Amygdala (tissue), 56 donors: ENCODE measurements around the gene OSTF1.

Source experiments
- DNase-seq, 56 donors: peaks; one replicate each; lab custom pipeline; 2025; lab: John Stamatoyannopoulos, UW

OSTF1 gene, protein sequence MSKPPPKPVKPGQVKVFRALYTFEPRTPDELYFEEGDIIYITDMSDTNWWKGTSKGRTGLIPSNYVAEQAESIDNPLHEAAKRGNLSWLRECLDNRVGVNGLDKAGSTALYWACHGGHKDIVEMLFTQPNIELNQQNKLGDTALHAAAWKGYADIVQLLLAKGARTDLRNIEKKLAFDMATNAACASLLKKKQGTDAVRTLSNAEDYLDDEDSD

DNA sequence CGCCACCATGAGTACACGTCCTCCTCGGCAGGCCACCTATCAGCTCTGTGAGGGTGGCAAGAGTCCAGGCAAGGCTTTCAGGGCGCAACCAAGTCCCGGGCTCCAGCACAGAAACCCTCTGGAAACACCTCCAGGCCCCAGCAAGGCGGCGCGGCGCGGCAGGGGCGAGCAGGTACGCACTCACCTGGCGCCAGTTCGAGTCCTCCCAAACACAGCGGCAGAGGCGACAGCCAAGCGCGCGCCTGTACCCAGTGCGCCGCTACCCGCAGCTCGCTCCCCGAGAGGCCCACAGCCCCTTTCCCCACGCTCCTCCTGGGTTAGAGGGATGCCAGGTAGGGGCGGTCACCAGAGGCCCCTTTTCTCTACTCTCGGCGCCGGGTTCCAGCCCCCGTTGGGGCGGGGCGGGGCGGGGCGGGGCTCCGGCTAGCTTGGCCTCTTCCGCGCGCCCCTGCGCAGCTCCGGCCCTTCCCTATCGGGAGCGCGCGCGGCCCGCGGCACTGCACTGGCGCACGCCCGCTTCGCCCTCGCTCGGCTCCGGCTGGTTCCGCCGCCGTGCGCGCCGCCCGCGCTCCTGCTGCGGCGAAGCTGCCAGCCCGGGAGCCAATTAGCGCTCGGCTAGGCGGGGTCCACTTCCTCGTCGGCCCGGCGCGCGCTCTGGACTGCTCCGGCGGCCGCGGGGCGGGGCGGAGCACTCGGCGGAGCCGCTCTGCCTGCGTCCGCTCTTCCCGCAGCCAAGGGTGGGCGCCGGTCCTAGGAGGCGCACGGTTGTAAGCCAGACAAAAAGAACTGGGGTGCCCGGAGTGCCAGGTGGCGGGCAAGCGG lies at the start of gene OSTF1, which contains the start of gene NMRK1:
Gene OSTF1 (plus strand): TSS at position 691 of the 822 bp plus-strand sequence. CDS start 179 bp downstream, outside the sequence.
Gene NMRK1 (minus strand): TSS at position 332 of the 822 bp plus-strand sequence. CDS start 5,040 bp downstream, outside the sequence.
- peak; percentile 48 to 97 (median 88) for DNase-seq

DNA sequence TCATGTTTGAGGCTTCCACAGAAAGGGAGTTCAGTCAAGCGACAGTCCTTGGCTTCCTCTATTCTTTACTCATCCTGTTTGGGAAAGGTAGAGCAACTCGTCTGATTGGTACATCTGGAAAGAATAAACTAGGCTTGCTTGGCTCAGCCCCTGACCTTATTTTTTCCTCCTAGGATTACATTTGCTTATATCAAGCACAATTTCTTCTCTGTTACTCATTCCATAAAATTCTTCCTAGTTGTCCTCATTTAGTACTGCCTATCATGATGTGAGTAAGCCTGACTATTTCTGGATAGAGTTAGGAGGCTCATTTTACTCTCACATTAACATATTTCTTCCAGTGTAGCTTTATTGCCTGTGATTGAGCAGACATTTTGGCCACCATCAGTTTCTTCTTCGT lies 49.3 kb upstream of the OSTF1 start:
- DNase-seq = no peak

DNA sequence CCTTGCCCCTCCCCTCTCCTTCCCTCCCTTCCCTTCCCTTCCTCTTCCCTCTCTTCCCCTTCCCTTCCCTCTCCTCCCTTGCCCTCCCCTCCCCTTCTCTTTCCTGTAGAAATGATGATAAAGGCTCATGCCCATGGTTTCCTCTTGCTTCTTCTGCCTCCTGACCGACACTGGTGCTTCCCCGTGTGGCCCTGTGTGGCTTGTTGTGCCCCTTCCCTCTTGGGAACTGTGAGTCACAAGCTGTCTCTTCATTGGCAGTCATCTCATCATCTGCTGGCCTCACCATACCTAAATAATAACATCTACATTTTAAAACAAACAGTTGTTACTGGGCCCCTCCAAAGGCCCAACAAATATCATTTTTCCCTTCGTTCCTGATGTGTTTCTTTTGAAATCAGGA lies 48.5 kb upstream of the OSTF1 start:
- no peak for DNase-seq

DNA sequence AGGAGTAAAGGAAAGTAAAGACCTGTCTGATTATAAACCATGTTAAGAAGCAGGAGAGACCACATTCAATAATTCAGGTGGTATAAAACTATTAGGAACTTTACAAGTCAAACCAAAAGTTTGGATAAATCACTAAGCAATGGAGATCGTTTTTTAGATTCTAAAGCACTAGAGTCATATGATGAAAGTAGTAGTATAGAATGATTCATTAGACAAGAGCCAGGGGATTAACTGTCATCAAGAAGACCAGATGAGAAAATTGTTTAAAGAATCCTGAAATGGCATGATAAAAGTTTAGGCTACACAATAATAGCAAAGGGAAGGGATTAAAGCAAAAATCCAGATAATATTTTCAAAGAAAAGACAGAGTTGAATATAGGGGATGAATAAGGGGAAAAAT lies 47.3 kb upstream of the OSTF1 start:
- no peak for DNase-seq

DNA sequence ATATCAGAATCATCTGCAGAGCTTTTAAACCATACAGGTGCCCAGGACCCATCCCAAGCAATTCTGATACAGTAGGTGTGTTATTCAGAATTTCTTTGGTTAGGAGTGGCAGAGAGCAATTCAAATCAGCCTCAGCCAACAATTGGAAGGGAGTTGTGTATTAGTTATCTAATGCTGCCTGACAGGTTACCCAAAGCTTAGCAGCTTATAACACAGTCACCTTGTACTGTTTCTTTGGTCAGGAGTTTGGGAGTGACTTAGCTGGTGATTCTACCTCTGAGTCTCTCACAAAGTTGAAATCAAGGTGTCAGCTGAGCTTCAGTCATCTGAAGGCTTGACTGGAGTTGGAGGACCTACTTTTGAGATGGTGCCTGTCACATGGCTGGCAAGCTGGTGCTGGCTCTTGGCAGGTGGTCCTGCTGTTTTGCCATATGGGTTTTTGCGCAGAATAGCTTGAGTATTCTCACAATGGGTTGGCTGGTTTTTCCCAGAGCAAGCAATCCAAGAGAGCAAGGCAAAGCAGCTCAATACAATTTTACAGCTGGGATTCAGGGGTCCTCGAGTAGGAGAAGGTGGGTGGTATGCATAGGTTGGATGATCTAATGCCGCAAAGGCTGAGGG lies 41.5 kb upstream of the OSTF1 start:
- DNase-seq = peak in 1 of 56 donors; percentile 7

DNA sequence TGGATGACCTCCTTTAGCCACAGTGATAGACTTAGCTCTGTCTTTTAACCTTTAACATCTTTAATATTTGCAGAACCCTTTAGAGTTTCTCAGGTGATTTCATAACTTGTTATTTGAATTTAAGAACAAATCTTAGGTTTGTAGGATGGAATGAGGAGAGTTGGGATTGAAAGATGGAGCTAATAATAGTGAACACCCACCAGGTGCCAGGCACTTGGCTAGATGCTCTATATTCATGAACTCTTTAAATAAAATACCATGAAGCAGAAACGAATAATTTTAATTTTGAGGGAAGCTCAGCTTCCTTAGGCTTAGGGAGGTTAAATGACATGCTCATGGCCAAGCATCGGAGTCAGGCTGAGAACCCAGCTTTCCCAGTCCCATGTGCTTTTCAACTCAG lies 40.8 kb upstream of the OSTF1 start:
- DNase-seq = no peak

DNA sequence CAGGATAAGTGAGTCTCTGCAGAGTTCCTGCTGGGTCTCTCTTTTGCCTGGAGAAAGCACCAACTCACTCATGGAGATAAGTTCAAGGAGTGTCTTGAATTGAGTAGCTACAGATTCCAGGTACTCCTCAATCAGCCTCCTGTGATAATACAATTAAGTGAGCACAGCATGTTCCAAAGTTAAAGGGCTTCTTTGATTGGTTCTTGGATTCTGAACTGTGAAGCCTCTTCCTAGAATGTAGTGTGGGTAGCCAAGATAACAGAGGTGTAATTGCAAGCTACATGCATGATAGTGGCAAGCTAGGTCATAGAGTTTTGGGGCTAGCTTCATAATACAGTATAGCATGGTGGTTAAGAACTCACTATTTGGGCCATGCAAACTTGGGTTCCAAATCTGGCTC lies 37.0 kb upstream of the OSTF1 start:
- no peak for DNase-seq

DNA sequence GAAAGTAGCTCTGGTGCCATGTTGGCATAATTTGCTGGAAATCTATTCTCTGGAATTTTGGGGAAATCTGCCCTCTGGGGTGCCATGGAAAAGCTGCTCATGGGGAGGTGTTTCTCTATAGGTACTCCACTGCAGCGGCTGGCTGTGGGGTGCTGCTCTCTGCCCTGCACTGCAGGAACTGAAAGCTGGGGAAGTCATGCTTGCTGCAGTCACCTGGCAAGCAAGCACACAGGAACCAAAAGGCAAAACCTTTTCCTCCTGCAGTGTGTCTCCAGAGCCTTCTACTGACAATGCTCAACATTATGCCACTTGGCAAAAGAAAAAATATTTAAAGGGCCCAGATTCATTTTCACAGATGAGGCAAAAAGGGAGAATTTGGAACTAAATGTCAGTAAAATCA lies 34.4 kb upstream of the OSTF1 start:
- DNase-seq = no peak

DNA sequence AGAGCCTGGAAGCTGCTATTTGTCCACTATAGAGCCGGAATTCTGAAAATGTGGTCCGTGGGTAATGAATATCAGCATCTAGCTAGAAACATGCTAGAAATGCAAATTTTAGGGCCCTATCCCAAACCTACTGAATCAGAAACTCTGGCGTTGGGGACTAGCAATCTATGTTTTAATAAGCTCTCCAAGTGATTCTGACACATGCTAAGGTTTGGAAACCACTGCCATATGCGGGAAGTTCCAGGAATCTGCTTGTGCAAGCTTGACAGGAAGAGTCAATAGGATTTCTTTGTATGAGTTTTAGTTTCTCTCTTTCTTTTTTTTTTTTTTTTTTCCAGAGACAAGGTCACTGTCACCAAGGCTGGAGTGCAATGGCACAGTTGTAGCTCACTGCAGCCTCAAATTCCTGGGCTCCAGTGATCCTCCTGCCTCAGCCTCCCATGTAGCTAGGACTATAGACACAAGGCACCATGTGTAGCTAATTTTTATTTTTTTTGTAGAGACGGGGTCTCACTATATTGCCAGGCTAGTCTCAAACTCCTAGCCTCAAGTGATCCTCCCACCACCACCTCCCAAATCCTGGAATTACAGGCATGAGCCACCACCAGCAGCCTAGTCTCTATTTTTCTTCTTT lies 33.8 kb upstream of the OSTF1 start:
- no peak for DNase-seq

DNA sequence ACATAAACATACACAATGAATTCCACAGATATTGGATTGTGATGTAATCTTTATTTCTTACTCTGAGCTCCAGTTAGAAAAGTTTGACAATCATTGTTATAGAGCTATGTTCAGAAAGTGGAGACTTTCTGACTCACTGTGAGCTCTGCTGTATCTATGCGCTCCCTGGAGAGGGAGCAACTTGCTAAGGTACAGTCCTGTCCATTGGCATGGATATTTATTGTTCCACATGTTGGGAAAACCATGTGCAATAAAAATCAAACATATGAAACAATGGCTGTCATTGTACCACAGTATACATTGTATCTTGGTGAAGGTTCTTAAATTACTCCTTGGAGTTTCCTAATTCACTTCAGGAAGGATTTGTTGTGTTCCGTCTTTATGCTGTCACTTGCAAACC lies 27.1 kb upstream of the OSTF1 start:
- DNase-seq = no peak

DNA sequence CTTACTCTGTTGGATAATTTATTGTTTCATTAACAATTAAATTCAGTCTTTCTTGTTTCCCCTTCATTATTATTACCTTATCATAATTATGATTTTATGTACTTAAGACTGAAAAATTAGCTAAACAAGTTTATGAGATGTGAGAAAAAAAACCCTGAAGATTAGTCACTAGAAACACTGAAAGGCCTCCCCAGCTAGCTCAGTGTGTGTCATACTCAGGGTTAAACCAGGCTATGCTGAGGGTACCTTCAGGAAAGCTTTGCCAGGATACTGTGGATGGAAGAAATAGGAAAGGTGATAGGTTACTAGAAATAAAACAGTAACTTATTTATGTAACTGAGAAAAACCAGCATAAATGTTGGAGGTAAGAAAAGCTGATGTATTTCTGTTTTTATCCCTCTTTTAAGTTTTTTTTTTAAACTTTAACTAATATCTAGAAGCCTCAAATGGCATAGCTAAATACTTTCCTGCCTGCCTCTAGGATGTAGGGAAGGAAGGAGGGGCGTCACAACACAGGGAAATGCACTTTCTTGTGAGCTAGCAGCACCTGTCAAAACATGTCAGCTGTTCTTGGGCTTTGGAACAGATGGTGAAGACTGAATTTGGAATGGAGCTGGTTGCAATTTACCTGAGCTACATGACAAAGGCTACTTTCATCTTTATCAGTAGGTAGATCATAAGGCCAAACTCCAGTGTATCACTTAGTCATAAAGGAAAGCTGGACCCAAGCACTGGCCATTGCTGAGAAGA lies 24.6 kb upstream of the OSTF1 start:
- DNase-seq = no peak

DNA sequence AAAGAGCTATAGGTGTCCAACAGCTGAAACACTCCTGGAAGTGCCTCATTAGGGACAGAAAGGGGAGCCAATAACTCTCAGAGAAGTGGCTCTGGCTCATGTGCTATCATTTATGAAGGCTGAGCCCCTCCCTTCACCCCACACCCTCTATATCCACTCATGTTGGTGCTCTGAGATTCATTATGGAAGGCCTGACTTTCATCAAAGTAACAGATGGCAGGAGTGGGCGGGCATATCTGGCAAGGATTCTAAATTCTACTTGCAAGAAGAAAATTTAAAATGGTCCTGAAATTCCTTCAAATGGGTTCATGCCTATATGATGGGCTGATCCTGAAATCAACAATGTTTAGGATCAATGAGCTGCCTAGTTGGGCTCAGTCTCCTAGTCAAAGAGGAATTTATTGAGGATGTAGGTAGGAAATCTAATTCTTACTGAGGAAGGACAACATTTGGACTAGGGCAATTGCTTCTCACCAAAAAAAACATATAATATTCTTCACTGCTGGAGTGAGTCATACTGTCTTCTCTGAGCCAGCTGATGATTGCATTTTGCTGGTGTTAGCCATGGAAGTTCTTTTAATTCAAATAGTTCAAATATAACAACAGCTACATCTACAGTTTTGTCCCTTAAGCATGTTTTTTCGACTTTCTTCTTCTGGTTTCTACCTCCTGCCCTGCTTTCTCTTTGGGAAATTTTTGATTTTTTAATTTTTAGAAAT lies 23.8 kb upstream of the OSTF1 start:
- peak in 13 of 56 donors; percentile 2 to 64 (median 17) for DNase-seq

DNA sequence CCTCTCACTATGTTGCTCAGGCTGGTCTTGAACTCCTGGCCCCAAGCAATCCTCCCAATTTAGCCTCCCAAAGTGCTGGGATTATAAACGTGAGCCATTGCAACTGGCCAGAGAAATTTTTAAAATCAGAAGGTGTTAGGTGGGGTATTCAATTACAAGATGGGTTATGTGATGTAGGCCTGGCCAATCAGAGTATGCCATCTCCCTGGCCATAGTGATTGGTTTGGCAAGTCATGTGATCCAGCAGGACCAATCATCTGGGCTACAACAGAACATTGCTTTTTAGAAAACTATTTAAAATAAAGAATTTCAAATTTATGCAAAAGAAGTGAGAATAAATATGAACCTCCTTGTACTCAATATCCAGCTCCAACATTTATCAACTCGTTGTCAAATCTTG lies 22.8 kb upstream of the OSTF1 start:
- no peak for DNase-seq

DNA sequence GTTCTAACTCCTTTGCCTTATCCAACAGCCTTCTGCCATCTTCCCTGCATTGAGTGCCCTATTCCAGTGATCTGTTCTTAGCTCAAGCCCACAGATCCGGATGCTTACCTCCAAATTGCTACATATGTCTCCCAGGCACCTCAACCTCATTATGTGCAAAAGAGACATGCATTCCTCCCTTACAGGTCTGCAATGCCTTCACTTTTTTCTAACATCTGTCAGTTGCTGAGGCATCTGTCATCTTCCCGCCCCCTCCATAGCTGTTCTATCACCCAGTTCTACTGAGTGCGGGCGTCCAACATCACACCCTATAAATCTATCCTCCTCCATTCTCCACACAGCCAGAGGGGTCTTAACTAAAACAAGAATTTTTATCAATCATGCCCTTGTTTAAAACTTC lies 20.4 kb upstream of the OSTF1 start:
- peak in 8 of 56 donors; percentile 10 to 52 (median 27) for DNase-seq

DNA sequence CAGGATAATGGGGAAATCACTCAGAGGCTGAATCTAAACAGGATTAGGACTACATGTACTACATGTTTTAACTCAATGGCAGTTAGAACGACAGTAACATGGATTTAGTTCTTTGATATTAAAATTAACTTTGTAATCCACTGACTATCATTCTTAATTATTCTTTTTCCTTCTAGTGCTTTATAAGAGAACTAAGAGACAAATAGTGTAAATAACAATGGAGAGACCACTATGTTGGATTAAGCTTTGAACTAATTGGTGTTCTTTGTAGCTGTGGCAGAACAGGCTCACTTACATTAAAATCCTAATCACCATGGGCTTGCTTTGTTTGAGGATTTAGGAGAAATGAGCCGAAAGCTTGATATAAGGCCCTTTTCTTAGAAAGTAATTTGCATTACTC lies 19.1 kb upstream of the OSTF1 start:
- DNase-seq = no peak

DNA sequence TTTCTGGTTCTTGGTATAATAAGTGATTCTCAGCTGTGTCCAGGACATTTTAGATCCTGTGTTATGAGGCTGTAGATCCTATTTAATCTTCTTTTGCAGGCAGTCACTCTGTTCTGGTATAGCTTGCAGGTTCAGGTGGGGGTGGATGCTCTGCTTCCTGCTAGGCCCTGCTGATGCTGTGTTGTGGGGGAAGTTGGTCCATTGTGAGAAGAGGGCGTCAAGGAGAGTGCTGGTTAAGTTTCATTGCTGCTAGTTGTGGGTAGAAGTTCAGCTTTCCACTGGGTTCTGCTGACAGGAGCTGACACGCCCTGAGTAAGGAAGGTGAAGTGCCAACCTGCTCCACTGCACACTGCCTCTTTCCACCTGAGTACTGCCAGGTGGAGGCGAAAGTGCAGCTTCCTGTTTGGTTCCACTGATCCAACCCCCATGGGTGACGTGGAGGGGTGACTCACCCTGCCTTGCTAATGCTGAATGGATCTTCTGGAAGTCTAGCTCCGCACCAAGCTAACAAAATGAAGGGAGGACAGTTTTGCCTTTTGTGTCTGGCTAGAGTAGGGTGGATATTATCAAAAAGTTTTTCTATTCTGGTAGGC lies 16.7 kb upstream of the OSTF1 start:
- DNase-seq = no peak

DNA sequence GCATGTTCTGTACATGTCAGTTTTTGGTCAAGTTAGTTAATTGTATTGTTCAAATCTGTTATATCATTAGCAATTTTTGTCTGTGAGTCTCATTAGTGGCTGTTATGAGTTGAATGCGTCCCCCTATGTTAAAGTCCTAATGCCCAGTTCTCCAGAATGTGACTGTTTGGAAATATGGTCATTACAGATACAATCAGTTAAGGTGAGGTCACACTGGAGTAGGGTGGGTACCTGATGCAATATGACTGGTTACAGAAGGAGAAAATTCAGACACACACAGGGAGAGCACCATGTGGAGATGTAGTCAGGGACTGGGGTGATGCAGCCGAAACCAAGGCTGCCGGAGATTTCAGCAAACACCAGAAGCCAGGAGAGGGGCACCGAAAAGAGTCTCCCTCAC lies 15.4 kb upstream of the OSTF1 start:
- no peak for DNase-seq

DNA sequence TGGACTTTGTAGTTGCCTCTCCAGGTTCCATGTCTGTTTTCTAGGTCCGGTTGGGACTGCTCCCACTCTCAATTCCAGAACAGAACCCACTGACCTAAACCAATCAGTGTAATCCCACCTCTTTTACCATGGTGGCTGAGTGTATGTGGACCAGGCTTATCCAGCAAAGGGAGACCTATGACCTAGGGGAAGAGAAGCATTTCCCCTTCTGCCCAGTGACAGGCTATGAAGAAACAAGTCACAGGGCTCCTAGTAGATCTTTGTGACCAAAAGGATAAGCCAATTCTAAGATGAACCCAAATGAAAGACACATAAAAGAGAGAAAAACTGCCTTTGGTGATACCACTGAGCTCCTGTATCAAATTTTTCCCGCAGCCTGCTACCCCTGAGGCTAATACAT lies 6.7 kb upstream of the OSTF1 start:
- no peak for DNase-seq
